NCI-H2107 treated with DMSO at 0.1 percent for 48 hours (cell line): ENCODE measurements around the gene TBC1D8.
"Not testable (repeated sequence)": the region's sequence is repeated elsewhere in the genome, so short reads cannot be mapped to it uniquely, and the experiment has no call there.

Experiments used
- DNase-seq: peaks from one replicate; lab custom pipeline; 2025; ENCODE audit not compliant: unreplicated experiment; lab: John Stamatoyannopoulos, UW

The TBC1D8 gene

DNA sequence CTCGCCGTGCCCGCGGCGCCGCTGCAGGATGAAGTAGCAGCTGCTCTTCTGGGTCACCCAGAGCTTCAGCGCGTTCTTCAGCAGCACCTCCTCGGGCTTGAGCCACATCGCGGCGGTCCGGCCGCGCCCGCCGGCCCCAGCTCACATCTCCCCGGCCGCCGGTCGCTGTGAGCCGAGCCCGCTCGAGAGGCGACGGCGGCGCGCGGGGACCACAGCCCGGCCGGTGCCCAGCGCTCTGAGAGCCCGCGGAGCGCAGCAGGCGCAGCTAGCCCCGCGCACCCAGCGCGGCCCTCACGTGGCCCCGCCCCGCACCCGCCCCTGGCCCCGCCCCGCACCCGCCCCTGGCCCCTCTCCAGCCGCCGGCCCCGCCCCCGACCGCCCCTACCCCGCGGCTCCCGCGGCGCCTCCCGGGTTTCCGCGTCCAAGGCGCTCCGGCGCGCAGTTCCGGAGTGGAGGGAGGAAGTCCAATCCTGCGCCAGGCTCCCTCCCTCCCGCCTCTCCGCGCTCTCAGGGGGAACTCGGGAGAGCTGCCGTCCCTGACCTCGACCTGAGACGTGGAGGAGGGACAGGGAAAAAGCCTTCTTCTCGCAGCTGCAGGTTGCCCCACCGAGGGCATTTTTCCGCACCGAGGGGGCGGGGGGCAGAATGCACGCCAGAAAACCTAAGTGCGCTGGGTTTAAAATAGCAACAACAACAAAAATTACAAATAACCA lies at the start of gene TBC1D8:
Gene TBC1D8 (minus strand): TSS at position 237 of the 713 bp plus-strand sequence. CDS start 129 bp downstream, at position 108.
- peak; percentile 65 for DNase-seq

DNA sequence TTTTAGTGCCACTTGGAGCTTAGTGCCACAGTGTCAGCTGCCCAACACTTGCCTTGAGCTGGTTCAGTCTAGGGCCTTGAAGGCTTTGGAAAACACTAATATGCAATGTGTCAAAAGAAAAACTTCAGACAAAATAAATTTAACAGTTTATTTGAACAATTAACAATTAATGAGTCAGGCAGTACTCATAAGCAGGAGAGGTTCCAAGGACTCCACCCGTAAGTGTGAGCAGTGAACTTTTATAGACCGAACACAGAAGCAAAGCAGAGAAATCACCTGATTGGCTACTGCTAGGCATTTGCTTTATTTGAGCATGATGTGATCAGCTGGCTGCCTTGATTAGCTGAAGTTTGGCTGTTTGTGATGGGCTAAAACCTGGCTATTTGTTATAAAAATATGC lies 49.5 kb upstream of the TBC1D8 start:
- no peak for DNase-seq

DNA sequence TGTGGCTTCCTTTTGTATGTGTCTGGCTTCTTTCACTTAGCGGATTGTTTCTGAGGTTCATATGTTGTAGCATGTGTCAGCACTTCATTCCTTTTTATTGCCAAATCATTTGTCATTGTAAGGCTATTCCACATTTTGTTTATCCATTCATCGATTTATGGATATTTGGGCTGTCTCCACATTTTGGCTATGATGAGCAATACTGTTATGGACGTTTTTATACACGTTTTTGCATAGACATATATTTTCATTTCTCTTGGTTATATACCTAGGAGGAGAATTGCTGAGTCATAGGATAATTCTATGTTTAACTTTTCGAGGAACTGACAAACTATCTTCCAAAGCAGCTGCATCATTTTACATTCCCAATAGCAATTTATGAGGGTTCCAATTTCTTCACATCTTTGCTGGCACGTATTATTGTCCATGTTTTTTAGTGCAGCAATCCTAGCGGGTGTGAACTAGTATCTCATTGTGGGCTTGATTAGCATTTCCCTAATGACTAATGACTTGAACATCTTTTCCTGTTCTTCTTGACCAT lies 48.1 kb upstream of the TBC1D8 start:
- no peak for DNase-seq

GRCh38 chr2:101197814-101198213 lies 46.6 kb upstream of the TBC1D8 start:
- no peak for DNase-seq

- DNase-seq: no peak
Observed at GRCh38 chr2:101197215-101197745, 46.1 kb upstream of the TBC1D8 start.

- DNase-seq: no peak
Observed at GRCh38 chr2:101195871-101196661, 44.9 kb upstream of the TBC1D8 start.

DNA sequence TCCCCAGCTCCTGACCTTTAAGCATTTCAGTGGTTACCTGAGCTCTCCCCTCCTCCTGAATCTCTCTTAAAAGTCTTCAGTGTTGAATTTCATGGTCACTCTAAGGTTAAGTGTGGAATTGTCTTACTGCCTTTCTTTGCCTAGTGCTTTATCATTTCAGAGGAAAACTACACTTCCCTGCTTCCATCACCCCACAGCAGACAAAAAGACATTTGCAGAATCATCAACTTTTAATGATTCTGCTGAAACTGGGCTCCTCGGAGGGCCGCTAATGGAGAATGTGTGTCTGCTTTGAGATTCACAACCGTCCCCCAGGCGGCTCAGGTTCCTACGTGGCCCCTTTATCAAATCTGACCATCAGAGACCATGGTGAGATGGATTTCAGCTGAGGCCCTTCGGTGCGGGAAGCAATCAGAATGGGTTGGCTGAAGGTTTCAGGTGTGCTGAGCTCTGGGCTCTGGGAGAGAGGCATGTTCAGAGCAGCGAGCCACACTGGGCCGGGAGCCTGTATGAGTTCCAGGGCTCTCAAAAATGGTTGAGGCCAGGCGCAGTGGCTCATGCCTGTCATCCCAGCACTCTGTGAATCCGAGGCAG lies 41.9 kb upstream of the TBC1D8 start:
- no peak for DNase-seq

GRCh38 chr2:101190747-101191516 lies 39.8 kb upstream of the TBC1D8 start:
- DNase-seq: peak; percentile 55

GRCh38 chr2:101188683-101189405 lies 37.7 kb upstream of the TBC1D8 start:
- no peak for DNase-seq

GRCh38 chr2:101187131-101187530 lies 35.9 kb upstream of the TBC1D8 start:
- no peak for DNase-seq

DNA sequence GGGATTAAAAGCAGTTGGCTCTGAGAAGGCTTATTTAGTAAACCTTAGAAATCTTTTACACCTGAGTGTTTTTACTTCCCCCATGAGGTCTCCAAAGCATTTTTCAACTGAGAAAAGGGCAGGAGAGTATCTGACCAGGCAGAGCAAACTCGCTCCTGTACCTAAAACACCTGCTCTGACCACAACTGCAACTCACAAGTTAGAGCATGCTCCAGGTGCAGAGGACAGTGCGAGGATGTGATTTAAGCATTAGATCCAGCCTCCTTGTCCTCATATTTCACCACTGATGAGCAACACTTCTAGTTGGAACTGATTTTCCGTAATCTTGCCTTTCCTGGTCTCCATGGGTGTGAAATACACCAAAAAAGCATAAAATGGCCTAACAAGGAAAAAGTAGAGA lies 34.5 kb upstream of the TBC1D8 start:
- peak; percentile 3 for DNase-seq

GRCh38 chr2:101185085-101185484 lies 33.9 kb upstream of the TBC1D8 start:
- no peak for DNase-seq

DNA sequence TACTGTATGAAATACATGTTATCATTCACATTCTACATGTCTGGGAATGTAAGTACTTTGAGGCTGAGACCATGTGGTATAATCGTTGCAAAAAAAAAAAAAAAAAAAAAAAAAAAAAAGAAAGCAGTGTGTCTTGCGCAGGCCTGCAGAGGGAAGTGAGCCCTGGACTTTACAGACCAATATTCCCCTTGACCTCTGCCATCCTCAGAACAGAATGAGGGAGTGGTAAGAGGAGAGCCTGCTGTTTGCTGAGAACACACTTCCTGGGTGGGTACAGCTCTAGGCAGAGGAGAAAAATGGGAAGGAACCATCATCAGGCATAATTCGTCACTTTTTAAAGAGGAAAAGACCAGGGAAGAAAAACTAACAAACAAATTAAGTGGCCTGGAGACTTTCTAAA lies 28.8 kb upstream of the TBC1D8 start:
- no peak for DNase-seq

- DNase-seq: no peak
Observed at GRCh38 chr2:101176803-101177202, 25.6 kb upstream of the TBC1D8 start.

- DNase-seq: no peak
Observed at GRCh38 chr2:101175991-101176390, 24.8 kb upstream of the TBC1D8 start.

DNA sequence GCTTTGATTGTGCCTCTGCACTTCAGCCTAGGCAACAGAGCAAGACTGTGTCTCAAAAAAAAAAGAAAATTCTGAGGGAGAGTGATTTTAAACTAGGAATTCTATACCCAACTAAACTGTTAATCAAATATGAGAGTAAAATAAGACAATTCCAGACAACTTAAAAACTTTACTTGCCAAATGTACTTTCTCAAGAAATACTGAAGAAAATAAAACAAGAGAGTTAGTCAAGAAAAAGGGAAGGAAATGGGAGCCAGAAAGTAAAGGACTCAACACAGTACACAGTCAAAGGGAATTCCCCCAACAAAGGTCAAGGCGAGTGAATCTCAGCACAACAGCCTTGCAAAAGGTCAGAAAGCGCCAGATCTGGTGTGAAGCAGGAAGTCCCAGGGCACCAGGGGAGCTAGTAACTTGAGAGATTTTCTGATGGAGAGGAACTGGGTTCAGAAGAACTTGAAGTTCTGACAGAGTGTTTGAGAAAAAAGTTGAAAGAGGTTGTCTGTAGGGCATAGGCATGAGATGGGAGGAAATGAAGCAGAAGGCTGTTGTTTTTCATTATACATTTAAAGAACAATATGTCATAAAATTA lies 22.6 kb upstream of the TBC1D8 start:
- no peak for DNase-seq

DNA sequence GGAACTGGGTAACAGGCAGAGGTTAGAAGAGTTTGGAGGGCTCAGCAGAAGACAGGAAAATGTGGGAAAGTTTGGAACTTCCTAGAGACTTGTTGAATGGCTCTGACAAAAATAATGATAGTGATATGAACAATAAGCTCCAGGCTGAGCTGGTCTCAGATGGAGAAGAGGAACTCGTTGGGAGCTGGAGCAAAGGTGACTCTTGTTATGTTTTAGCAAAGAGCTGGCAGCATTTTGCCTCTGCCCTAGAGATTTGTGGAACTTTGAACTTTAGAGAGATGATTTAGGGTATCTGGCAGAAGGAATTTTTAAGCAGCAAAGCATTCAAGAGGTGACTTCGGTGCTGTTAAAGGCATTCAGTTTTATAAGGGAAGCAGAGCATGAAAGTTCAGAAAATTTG lies 18.6 kb upstream of the TBC1D8 start:
- not testable (repeated sequence) for DNase-seq

DNA sequence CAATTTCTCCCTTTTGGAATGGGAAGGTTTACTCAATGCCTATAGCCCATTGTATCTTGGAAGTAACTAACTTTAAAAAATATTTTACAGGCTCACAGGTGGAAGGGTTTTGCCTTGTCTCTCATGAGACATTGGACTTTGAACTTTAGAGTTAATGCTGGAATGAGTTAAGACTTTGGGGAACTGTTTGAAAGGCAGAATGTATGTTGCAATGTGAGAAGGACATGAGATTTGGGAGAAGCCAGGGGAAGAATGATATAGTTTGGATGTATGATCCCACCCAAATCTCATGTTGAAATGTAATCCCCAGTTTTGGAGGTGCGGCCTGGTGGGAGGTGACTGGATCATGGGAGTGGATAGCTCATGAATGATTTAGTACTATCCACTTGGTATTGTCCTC lies 17.5 kb upstream of the TBC1D8 start:
- no peak for DNase-seq

DNA sequence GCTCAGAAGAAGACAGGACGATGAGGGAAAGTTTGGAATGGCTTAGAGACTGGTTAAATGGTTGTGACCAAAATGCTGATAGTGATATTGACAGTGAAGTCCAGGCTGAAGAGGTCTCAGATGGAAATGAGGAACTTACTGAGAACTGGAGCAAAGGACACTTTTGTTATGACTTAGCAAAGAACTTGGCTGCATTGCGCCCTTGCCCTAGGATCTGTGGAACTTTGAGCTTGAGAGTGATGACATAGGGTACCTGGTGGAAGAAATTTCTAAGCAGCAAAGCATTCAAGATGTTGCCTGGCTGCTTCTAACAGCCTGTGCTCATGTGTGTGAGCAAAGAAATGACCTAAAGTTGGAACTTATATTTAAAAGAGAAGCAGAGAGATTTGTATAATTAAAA lies 16.4 kb upstream of the TBC1D8 start:
- DNase-seq: not testable (repeated sequence)

DNA sequence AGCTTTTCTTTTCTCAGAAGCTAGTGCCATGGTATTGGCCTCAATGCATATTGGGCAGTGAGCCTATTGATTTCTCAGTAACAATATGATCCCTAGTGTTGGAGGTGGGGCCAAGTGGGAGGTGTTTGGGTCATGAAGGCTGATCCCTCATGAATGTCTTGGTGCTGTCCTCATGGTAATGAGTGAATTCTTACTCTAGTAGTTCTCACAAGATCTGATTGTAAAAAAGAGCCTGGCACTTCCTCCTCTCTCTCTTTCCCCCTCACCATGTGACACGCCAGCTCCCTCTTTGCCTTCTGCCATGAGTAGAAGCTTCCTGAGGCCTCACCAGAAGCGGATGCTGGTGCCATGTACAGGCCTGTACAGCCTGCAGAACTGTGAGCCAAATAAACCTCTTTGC lies 12.8 kb upstream of the TBC1D8 start:
- no peak for DNase-seq
